HepG2 (cell line): ENCODE measurements around the gene ARHGEF3. TPM values are rescaled to one million over a fixed set of nuclear protein-coding genes. Genes with fewer than 3 reads are reported as not detected.
A peak's percentile ranks its signal among the peaks of the same experiment; 100 is the strongest.

Source experiments
- ATF4 ChIP-seq, 2 experiments: fragments of 450-650 bp in 1 of 2; sonication (generic) in 1 of 2; formaldehyde crosslinking; IDR thresholded peaks; 2 replicates each; pipeline versions ENCODE4 v1.5.0 to v1.8.0; 2020 to 2022; ENCODE audit warnings: mild to moderate bottlenecking in 1 of 2, missing genetic modification reagents in 1 of 2
- BORCS8-MEF2B ChIP-seq: sonication (generic); formaldehyde crosslinking; IDR thresholded peaks from 2 replicates; pipeline ENCODE4 v1.8.0; 2022; ENCODE audit warnings: mild to moderate bottlenecking, missing genetic modification reagents
- CBFB ChIP-seq: sonication (generic); formaldehyde crosslinking; IDR thresholded peaks from 2 replicates; pipeline ENCODE4 v1.4.0; 2020; ENCODE audit warnings: missing genetic modification reagents
- E2F2 ChIP-seq: sonication (generic); formaldehyde crosslinking; IDR thresholded peaks from 2 replicates; pipeline ENCODE4 v1.4.0; 2020; ENCODE audit warnings: missing genetic modification reagents, borderline replicate concordance
- HNRNPK ChIP-seq: fragments of 200-400 bp; formaldehyde crosslinking; IDR thresholded peaks from 2 replicates; pipeline ENCODE4 v1.6.1; 2018; ENCODE audit warnings: low read length, low read depth, moderate library complexity, mild to moderate bottlenecking; ENCODE audit not compliant: poor library complexity, severe bottlenecking
- HNRNPLL ChIP-seq: fragments of 200-400 bp; formaldehyde crosslinking; IDR thresholded peaks from 2 replicates; pipeline ENCODE4 v1.6.1; 2017; ENCODE audit warnings: mild to moderate bottlenecking, low read depth, low read length; ENCODE audit not compliant: poor library complexity, severe bottlenecking
- HNRNPUL1 ChIP-seq: fragments of 200-400 bp; formaldehyde crosslinking; IDR thresholded peaks from 2 replicates; pipeline ENCODE4 v1.6.1; 2017; ENCODE audit warnings: low read depth, mild to moderate bottlenecking, low read length, moderate library complexity
- KLF6 ChIP-seq: IDR thresholded peaks from 2 replicates; pipeline ENCODE4 v1.8.0; 2016; ENCODE audit warnings: missing biosample characterization, missing genetic modification reagents
- MATR3 ChIP-seq: sonication (generic); formaldehyde crosslinking; IDR thresholded peaks from 2 replicates; pipeline ENCODE4 v1.4.0; 2020; ENCODE audit warnings: missing genetic modification reagents
- MEIS2 ChIP-seq: sonication (generic); formaldehyde crosslinking; IDR thresholded peaks from 2 replicates; pipeline ENCODE4 v1.9.0; 2021; ENCODE audit warnings: mild to moderate bottlenecking, missing genetic modification reagents
- NCOA2 ChIP-seq: sonication (generic); formaldehyde crosslinking; IDR thresholded peaks from 2 replicates; pipeline ENCODE4 v1.8.0; 2022; ENCODE audit warnings: inconsistent platforms
- PAXIP1 ChIP-seq: sonication (generic); formaldehyde crosslinking; conservative IDR thresholded peaks from 2 replicates; pipeline ENCODE4 v1.4.0; 2020; ENCODE audit warnings: mild to moderate bottlenecking, missing genetic modification reagents, moderate library complexity
- POGZ ChIP-seq: sonication (generic); formaldehyde crosslinking; IDR thresholded peaks from 2 replicates; pipeline ENCODE4 v1.4.0; 2020; ENCODE audit warnings: mild to moderate bottlenecking, missing genetic modification reagents
- POLR2AphosphoS2 ChIP-seq: IDR thresholded peaks from 2 replicates; pipeline ENCODE4 v1.6.1; 2011; ENCODE audit warnings: low read depth, low read length, improper control_type of control experiment
- SMYD3 ChIP-seq: sonication (generic); formaldehyde crosslinking; IDR thresholded peaks from 2 replicates; pipeline ENCODE4 v1.8.1; 2023; ENCODE audit warnings: mild to moderate bottlenecking, missing genetic modification reagents
- SP1 ChIP-seq, 2 experiments: fragments of 450-650 bp in 1 of 2; sonication (generic) in 1 of 2; formaldehyde crosslinking in 1 of 2; IDR thresholded peaks; 2 replicates each; pipeline versions ENCODE4 v1.4.0 to v1.6.1; 2016 to 2020; ENCODE audit warnings: missing genetic modification reagents in 1 of 2
- ZGPAT ChIP-seq: IDR thresholded peaks from 2 replicates; pipeline ENCODE4 v1.6.1; 2016; ENCODE audit warnings: mild to moderate bottlenecking
- ZNF121 ChIP-seq: sonication (generic); formaldehyde crosslinking; IDR thresholded peaks from 2 replicates; pipeline ENCODE4 v1.5.0; 2020; ENCODE audit warnings: mild to moderate bottlenecking, missing genetic modification reagents
- ZNF326 ChIP-seq: sonication (generic); formaldehyde crosslinking; IDR thresholded peaks from 2 replicates; pipeline ENCODE4 v1.4.0; 2020; ENCODE audit warnings: missing genetic modification reagents, borderline replicate concordance
- ZNF431 ChIP-seq: sonication (generic); formaldehyde crosslinking; IDR thresholded peaks from 2 replicates; pipeline ENCODE4 v1.9.0; 2022; ENCODE audit warnings: missing genetic modification reagents, low read depth, mild to moderate bottlenecking, borderline replicate concordance
- ZNF564 ChIP-seq: sonication (generic); formaldehyde crosslinking; IDR thresholded peaks from 2 replicates; pipeline ENCODE4 v1.8.1; 2023; ENCODE audit warnings: mild to moderate bottlenecking, missing genetic modification reagents
- ZNF678 ChIP-seq: sonication (generic); formaldehyde crosslinking; IDR thresholded peaks from 2 replicates; pipeline ENCODE4 v1.4.0; 2020; ENCODE audit warnings: mild to moderate bottlenecking, missing genetic modification reagents
- ZNF749 ChIP-seq: sonication (generic); formaldehyde crosslinking; IDR thresholded peaks from 2 replicates; pipeline ENCODE4 v1.8.0; 2022; ENCODE audit warnings: mild to moderate bottlenecking, missing genetic modification reagents, moderate library complexity, borderline replicate concordance
- polyA plus RNA-seq, 8 experiments: library from polyadenylated mRNA; depleted of rRNA in 3 of 8; stranded (reverse) in 7 of 8; unstranded in 1 of 8; fragments of >200 nt; fragmentation: Illumina TruSeq in 4 of 8; extraction: Trizol in 4 of 8; gene quantifications; 2 replicates each; pipeline versions ENCODE4 v1.2.1 to v1.2.3, GENCODE V29; 2011 to 2016; ENCODE audit warnings: low read depth in 4 of 8, missing spikeins in 1 of 8, mixed read lengths in 1 of 8; ENCODE audit not compliant: insufficient read depth in 1 of 8
- total RNA-seq, 5 experiments: library from RNA; depleted of rRNA; stranded (reverse); fragments of >200 nt; fragmentation: Illumina TruSeq; extraction: Trizol; gene quantifications; 2 replicates each; pipeline ENCODE4 v1.2.3, GENCODE V29; 2016; ENCODE audit warnings: low read depth in 1 of 5

Gene ARHGEF3
- total and polyA plus RNA-seq, 2 of the 13 experiments (the other 11 are each of a cell fraction or from before 2014, with no cell fraction given), result 14.8 to 23.1 TPM

GRCh38 chr3:56758539-56758981, 43.2 kb downstream of the ARHGEF3 start (continued):
- TF ChIP-seq POGZ (no peak), ZNF326 (CRISPR knock-in tag) (no peak), PAXIP1 (CRISPR knock-in tag) (peak; percentile 59; the same call in 1 of the 2 replicates), SMYD3 (no peak), ZNF564 (CRISPR knock-in tag) (no peak), HNRNPLL (no peak), ZNF749 (CRISPR knock-in tag) (no peak), HNRNPUL1 (no peak), E2F2 (CRISPR knock-in tag) (no peak), HNRNPK (no peak), BORCS8-MEF2B (CRISPR knock-in tag) (no peak), ZNF431 (no peak), MATR3 (CRISPR knock-in tag) (no peak), SP1 (IDR thresholded peaks at IDR 0.05) (no peak), SP1 (CRISPR knock-in tag; IDR thresholded peaks at IDR 0.05) (no peak), ZGPAT (CRISPR knock-in tag) (peak; percentile 24; the same call in 1 of the 2 replicates), MEIS2 (CRISPR knock-in tag) (no peak), KLF6 (no peak), NCOA2 (CRISPR knock-in tag) (peak; percentile 65; the same call in 1 of the 2 replicates), POLR2AphosphoS2 (no peak), ZNF678 (CRISPR knock-in tag) (no peak), CBFB (CRISPR knock-in tag) (no peak), ZNF121 (CRISPR knock-in tag) (no peak), ATF4 (CRISPR knock-in tag; IDR thresholded peaks at IDR 0.05) (0 out of 4 replicates have a peak, but pooled peaks of 1 of the 2 experiments have one; percentile 37)
